GM18868 (cell line): Measurements from ENCODE around the gene EPB41.

ENCODE experiments used
- ATAC-seq: cut with Tn5 transposase; IDR thresholded peaks from one replicate; pipeline ENCODE4 v1.9.1; 2021; ENCODE audit warnings: mild to moderate bottlenecking, moderate library complexity; ENCODE audit not compliant: unreplicated experiment

The EPB41 gene

GRCh38 chr1:28973596-28974421 is 59.4 kb downstream of the EPB41 start:
- no peak for ATAC-seq

GRCh38 chr1:28974432-28974831 is 60.1 kb downstream of the EPB41 start:
- no peak for ATAC-seq

GRCh38 chr1:28976248-28976647 is 61.9 kb downstream of the EPB41 start:
- no peak for ATAC-seq

GRCh38 chr1:28981210-28981609 is 66.8 kb downstream of the EPB41 start:
- ATAC-seq: no peak

GRCh38 chr1:28982198-28982597 is 67.8 kb downstream of the EPB41 start:
- no peak for ATAC-seq

- ATAC-seq: no peak
Observed at GRCh38 chr1:28983091-28983490, 68.7 kb downstream of the EPB41 start.

- no peak for ATAC-seq
Observed at GRCh38 chr1:28983509-28984310, 69.3 kb downstream of the EPB41 start.

GRCh38 chr1:28984311-28984684 is 69.9 kb downstream of the EPB41 start:
- ATAC-seq: no peak

GRCh38 chr1:28985427-28985826 is 71.1 kb downstream of the EPB41 start:
- ATAC-seq: no peak

GRCh38 chr1:28986306-28986910 is 72.0 kb downstream of the EPB41 start:
- ATAC-seq: no peak

- ATAC-seq: no peak
Observed at GRCh38 chr1:29002792-29003191, 88.4 kb downstream of the EPB41 start.

GRCh38 chr1:29004288-29004687 is 89.9 kb downstream of the EPB41 start:
- ATAC-seq: no peak

GRCh38 chr1:29004798-29005197 is 90.4 kb downstream of the EPB41 start:
- ATAC-seq: no peak

- no peak for ATAC-seq
Observed at GRCh38 chr1:29011775-29012174, 97.4 kb downstream of the EPB41 start.

GRCh38 chr1:29017235-29017634 is 102.9 kb downstream of the EPB41 start:
- ATAC-seq: no peak

- ATAC-seq: no peak
Observed at GRCh38 chr1:29017975-29018712, 103.8 kb downstream of the EPB41 start.

- ATAC-seq: no peak
Observed at GRCh38 chr1:29022620-29023019, 108.3 kb downstream of the EPB41 start.

- no peak for ATAC-seq
Observed at GRCh38 chr1:29029667-29030066, 115.3 kb downstream of the EPB41 start.

- ATAC-seq: no peak
Observed at GRCh38 chr1:29032841-29033240, 118.5 kb downstream of the EPB41 start.

- no peak for ATAC-seq
Observed at GRCh38 chr1:29033829-29034466, 119.6 kb downstream of the EPB41 start.
